Immature natural killer cell (primary cell): Measurements from ENCODE around the gene DCUN1D4. TPM values are rescaled to one million over a fixed set of nuclear protein-coding genes. Genes with fewer than 3 reads are reported as not detected.

Experiments used
- DNase-seq, 3 donors: peaks; one replicate each; pipeline ENCODE4 v3.0.0; 2022; ENCODE audit warnings: mixed read lengths in 1 of 3
- H3K27ac Mint-ChIP-seq, 6 donors: one replicate each; pipeline ENCODE4 v1.8.0; 2020; ENCODE audit warnings: mixed read lengths in 6 of 6, mild to moderate bottlenecking in 5 of 6, inconsistent platforms in 4 of 6, moderate library complexity in 3 of 6
- H3K27me3 Mint-ChIP-seq, 3 donors: one replicate each; pipeline ENCODE4 v1.8.0; 2020 to 2021; ENCODE audit warnings: low read depth in 3 of 3, mild to moderate bottlenecking in 3 of 3, mixed read lengths in 3 of 3, moderate library complexity in 3 of 3, inconsistent platforms in 1 of 3
- H3K36me3 Mint-ChIP-seq, 3 donors: one replicate each; pipeline ENCODE4 v1.8.0; 2020; ENCODE audit warnings: mixed read lengths in 3 of 3, inconsistent platforms in 2 of 3, mild to moderate bottlenecking in 2 of 3
- H3K4me1 Mint-ChIP-seq, 2 donors: one replicate each; pipeline ENCODE4 v1.8.0; 2020; ENCODE audit warnings: inconsistent platforms in 2 of 2, mild to moderate bottlenecking in 2 of 2, mixed read lengths in 2 of 2, moderate library complexity in 1 of 2
- H3K4me3 Mint-ChIP-seq, 5 donors: one replicate each; pipeline ENCODE4 v1.8.0; 2020; ENCODE audit warnings: mild to moderate bottlenecking in 5 of 5, mixed read lengths in 5 of 5, inconsistent platforms in 3 of 5, moderate library complexity in 3 of 5
- H3K9me3 Mint-ChIP-seq, 6 donors: one replicate each; pipeline ENCODE4 v1.8.0; 2020; ENCODE audit warnings: mild to moderate bottlenecking in 6 of 6, mixed read lengths in 6 of 6, inconsistent platforms in 4 of 6, moderate library complexity in 3 of 6
- polyA plus RNA-seq, 3 donors: library from polyadenylated mRNA; unstranded; fragments of 300-500 nt; fragmentation: Illumina TruSeq; gene quantifications; one replicate each; pipeline ENCODE4 v1.2.3, GENCODE V29; 2021

DCUN1D4 gene
- polyA plus RNA-seq: 1 to 10 TPM; 3.9 to 7.5 (median 6.7) TPM

DNA sequence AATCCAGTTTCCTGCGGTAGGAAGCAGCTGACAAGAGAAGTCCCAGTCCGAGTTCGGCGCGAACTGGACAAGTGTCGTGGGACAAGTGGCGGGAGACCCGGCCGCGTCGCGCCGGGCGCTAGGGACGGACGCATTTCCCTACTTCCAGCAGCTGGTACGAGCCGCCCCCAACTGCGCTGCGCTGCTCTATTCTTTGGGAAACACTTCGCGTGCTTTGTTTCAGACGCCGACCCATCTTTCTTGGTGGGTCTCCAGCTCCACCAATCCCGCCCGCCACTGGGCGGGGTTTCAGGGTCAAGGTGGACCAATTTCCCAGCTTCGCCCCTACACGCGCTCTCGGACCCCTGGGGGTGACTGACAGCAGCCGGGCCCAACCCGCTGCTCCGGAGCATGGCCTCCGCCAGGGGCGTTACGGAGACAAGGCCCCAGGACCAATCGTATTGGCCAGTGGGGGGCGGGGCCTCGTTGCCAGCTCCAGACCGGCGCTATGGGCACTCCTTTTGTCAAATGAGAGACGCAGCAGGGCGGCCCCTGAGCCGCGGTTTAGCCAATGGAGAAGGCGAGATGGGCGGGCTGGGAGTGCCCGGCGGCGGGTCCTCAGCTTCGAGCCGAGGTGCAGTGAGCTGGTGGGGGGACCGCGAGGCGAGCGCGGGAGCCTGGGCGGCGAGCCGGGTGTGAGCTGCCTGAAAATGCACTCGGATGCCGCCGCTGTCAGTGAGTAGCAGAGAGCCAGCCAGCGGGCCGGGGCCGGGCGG, at the start of gene DCUN1D4:
Gene DCUN1D4 (plus strand): TSS at position 600 of the 755 bp plus-strand sequence. CDS start 90 bp downstream, at position 690.
- peaks cover 17 to 40% of the 10 kb centered on the region in 2 donors for H3K4me1 Mint-ChIP-seq
- H3K9me3 Mint-ChIP-seq: no peaks in the 10 kb centered on the region
- peak; percentile 98 for DNase-seq
- peak within 1 kb of the TSS; percentile 82 to 95 (median 86) for H3K27ac Mint-ChIP-seq
- no peaks in the 10 kb centered on the region for H3K36me3 Mint-ChIP-seq
- H3K4me3 Mint-ChIP-seq: peak within 1 kb of the TSS; percentile 94 to 98 (median 95)
- H3K27me3 Mint-ChIP-seq: peaks cover 9 to 14% (median 9%) of the 10 kb centered on the region in 3 donors

- H3K4me1 Mint-ChIP-seq: peaks cover 7 to 15% of the 10 kb centered on the region in 2 donors
- no peak overlapping the region for H3K27ac Mint-ChIP-seq
These were observed 22.3 kb upstream of the DCUN1D4 start for GRCh38 chr4:51820443-51821234.

DNA sequence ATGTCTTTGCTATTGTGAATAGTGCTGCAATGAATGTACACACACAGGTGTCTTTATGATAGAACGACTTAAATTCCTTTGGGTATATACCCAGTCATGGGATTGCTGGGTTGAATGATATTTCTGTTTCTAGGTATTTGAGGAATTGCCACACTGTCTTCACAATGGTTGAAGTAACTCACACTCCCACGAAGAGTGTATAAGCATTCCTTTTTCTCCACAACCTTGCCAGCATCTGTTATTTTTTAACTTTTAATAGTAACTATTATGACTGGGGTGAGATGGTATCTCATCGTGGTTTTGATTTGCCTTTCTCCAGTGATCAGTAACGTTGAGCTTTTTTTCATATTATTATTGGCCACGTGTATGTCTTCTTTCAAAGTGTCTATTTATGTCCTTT, 17.6 kb upstream of the DCUN1D4 start:
- Mint-ChIP-seq H3K4me3 (no peak overlapping the region), H3K36me3 (no peaks in the 10 kb centered on the region), H3K4me1 (peaks cover 7 to 14% of the 10 kb centered on the region in 2 donors), H3K27me3 (peaks cover 0 to 7% (median 4%) of the 10 kb centered on the region in 3 donors), H3K27ac (no peak overlapping the region), H3K9me3 (peaks cover 0 to 12% (median 7%) of the 10 kb centered on the region in 6 donors)
- no peak for DNase-seq

More at GRCh38 chr4:51820443-51821234, 22.3 kb upstream of the DCUN1D4 start:
- Mint-ChIP-seq H3K4me3 (peak overlapping the region in 2 of 5 donors; percentile 17 to 52), H3K36me3 (no peaks in the 10 kb centered on the region), H3K27me3 (peaks cover 0 to 4% (median 4%) of the 10 kb centered on the region in 3 donors), H3K9me3 (peaks cover 10 to 34% (median 16%) of the 10 kb centered on the region in 6 donors)
- DNase-seq: peak in 2 of 3 donors; percentile 6 to 12

DNA sequence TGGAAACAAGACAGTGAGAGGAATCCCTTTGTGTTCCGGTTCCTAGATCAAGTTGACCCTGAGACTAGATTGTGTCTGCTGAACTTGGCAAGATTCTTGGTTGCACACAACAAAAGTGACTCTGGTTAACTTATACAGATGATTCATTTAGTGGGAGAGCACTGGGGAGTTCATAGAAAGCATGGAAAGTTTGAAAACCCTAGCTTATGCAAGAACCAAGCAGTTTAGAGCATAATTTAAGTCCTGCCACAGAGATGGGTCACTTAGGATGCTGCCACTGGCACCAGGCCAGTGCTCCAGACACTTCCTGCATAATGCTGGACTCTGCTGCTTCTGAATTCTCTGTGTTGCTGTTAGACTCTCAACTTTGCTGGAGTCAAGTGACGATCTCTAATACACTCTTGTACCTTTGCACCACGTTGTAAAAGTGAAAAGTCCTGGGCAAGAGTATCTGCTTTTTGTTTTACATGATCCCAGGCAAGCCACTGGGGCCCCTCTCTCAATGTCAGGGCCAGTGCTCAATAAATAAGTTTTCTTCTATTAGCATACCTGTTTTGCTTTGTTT, 12.7 kb upstream of the DCUN1D4 start:
- peaks cover 0 to 3% of the 10 kb centered on the region in 2 donors for H3K4me1 Mint-ChIP-seq
- peaks cover 2 to 9% (median 4%) of the 10 kb centered on the region in 3 donors for H3K27me3 Mint-ChIP-seq

GRCh38 chr4:51831133-51831532, 11.8 kb upstream of the DCUN1D4 start:
- Mint-ChIP-seq H3K9me3 (no peaks in the 10 kb centered on the region), H3K36me3 (no peaks in the 10 kb centered on the region), H3K4me3 (no peak overlapping the region), H3K27me3 (peaks cover 2 to 9% (median 4%) of the 10 kb centered on the region in 3 donors), H3K27ac (no peak overlapping the region), H3K4me1 (peaks cover 0 to 3% of the 10 kb centered on the region in 2 donors)
- DNase-seq: peak; percentile 43 to 54 (median 44)

More for the DNA sequence above, 12.7 kb upstream of the DCUN1D4 start:
- DNase-seq: no peak
- Mint-ChIP-seq H3K9me3 (no peaks in the 10 kb centered on the region), H3K4me3 (no peak overlapping the region), H3K27ac (no peak overlapping the region), H3K36me3 (no peaks in the 10 kb centered on the region)

GRCh38 chr4:51833236-51833635, 9.7 kb upstream of the DCUN1D4 start:
- Mint-ChIP-seq H3K36me3 (no peaks in the 10 kb centered on the region), H3K4me1 (peaks cover 0 to 3% of the 10 kb centered on the region in 2 donors), H3K4me3 (no peak overlapping the region), H3K9me3 (no peaks in the 10 kb centered on the region), H3K27ac (no peak overlapping the region), H3K27me3 (peaks cover 2 to 11% (median 2%) of the 10 kb centered on the region in 3 donors)
- no peak for DNase-seq

DNA sequence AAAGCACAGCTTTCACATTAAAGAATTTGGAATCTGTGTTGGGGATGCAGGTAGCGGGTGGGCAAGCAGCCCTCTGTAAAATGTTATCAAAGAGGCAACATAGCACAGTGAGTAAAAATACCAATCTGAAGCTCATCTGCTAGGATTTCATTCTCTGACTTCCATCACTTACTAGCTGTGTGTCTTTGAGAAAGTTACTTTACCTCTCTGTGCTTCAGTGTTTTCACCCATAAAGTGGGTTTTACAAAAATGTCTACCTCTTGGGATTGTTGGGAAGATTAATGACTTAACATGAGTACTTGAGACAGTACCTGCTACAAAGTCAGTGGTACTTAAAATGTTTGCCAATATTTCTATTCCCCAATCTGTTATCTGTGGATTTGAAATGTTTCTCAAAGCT, 7.9 kb upstream of the DCUN1D4 start:
- no peaks in the 10 kb centered on the region for H3K4me1 Mint-ChIP-seq
- H3K27me3 Mint-ChIP-seq: peaks cover 0 to 11% (median 0%) of the 10 kb centered on the region in 3 donors
- no peaks in the 10 kb centered on the region for H3K9me3 Mint-ChIP-seq
- DNase-seq: no peak
- no peak overlapping the region for H3K4me3 Mint-ChIP-seq
- no peak overlapping the region for H3K27ac Mint-ChIP-seq
- H3K36me3 Mint-ChIP-seq: no peaks in the 10 kb centered on the region

DNA sequence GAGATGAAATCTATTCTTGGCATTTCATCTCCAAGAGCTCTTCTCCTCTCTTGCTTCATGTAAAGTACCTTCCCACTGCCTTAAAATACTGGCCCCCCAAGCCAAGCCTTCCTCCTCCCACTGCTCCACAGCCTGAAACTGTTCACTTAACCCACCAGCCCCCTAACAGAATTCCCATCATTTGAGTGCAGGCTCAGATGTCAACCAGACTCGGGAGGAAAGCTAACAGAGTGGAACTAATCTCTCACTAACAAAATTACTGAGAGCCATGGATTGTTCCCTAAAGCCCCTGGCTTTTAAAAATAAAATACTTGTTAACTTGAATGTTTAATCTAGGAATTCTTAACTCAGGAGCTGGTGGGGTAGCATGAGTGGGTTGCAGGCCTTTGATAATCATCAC, 7.1 kb upstream of the DCUN1D4 start:
- DNase-seq: no peak
- H3K9me3 Mint-ChIP-seq: no peaks in the 10 kb centered on the region
- H3K4me1 Mint-ChIP-seq: no peaks in the 10 kb centered on the region
- peaks cover 0 to 11% (median 0%) of the 10 kb centered on the region in 3 donors for H3K27me3 Mint-ChIP-seq
- H3K27ac Mint-ChIP-seq: no peak overlapping the region
- no peaks in the 10 kb centered on the region for H3K36me3 Mint-ChIP-seq
- no peak overlapping the region for H3K4me3 Mint-ChIP-seq

- no peak for DNase-seq
- H3K27ac Mint-ChIP-seq: no peak overlapping the region
- H3K36me3 Mint-ChIP-seq: no peaks in the 10 kb centered on the region
- no peaks in the 10 kb centered on the region for H3K9me3 Mint-ChIP-seq
- peaks cover 0 to 9% (median 2%) of the 10 kb centered on the region in 3 donors for H3K27me3 Mint-ChIP-seq
- no peaks in the 10 kb centered on the region for H3K4me1 Mint-ChIP-seq
- H3K4me3 Mint-ChIP-seq: no peak overlapping the region
These were observed 6.4 kb upstream of the DCUN1D4 start for GRCh38 chr4:51836549-51836948.

DNA sequence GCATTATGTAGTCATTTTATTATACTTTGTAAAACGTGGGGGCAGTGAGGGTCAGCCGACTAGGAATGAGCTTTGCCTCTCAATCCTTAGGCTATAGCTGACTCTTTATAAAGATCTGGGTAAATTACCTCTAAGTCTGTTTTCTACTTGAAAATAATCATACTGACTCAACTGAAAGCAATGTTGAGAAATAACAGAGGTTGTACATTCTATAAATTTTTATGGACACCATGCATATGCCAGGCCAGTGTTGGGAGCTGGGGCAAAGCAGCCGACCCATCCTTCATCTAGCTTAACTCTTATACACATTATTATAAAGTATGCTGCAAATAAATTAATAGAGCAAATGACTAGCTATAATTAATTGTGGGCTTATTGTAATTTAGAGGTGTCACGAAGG, 2.2 kb upstream of the DCUN1D4 start:
- H3K9me3 Mint-ChIP-seq: no peaks in the 10 kb centered on the region
- H3K4me3 Mint-ChIP-seq: peak overlapping the region in 1 of 5 donors; percentile 29
- H3K27me3 Mint-ChIP-seq: peaks cover 9 to 17% (median 9%) of the 10 kb centered on the region in 3 donors
- H3K27ac Mint-ChIP-seq: no peak overlapping the region
- H3K4me1 Mint-ChIP-seq: peaks cover 17 to 24% of the 10 kb centered on the region in 2 donors
- no peak for DNase-seq
- H3K36me3 Mint-ChIP-seq: no peaks in the 10 kb centered on the region

DNA sequence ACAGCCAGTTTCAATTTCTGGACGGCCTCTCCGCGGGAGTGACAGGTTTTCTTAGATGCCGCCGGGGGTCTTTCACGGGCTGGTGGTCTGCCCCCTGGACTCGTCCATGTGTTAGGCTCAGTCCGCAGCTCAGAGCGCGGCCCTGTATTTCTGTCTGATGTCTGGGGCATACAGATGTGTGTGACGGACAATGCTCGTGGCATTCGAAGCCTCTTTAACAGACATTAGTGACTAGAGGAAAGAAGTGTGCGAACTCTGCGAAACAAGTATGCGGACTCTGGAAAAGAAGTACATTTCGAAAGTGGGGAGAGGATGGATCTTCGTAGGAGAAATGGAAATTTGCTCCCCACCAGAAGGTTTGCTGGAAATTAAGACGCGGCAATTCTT, 793 bp upstream of the DCUN1D4 start:
- Mint-ChIP-seq H3K9me3 (no peaks in the 10 kb centered on the region), H3K36me3 (no peaks in the 10 kb centered on the region), H3K4me3 (peak overlapping the region; percentile 94 to 98 (median 95)), H3K27me3 (peaks cover 9 to 15% (median 9%) of the 10 kb centered on the region in 3 donors), H3K27ac (peak overlapping the region; percentile 82 to 95 (median 86)), H3K4me1 (peaks cover 17 to 36% of the 10 kb centered on the region in 2 donors)
- DNase-seq: peak in 1 of 3 donors; percentile 7

DNA sequence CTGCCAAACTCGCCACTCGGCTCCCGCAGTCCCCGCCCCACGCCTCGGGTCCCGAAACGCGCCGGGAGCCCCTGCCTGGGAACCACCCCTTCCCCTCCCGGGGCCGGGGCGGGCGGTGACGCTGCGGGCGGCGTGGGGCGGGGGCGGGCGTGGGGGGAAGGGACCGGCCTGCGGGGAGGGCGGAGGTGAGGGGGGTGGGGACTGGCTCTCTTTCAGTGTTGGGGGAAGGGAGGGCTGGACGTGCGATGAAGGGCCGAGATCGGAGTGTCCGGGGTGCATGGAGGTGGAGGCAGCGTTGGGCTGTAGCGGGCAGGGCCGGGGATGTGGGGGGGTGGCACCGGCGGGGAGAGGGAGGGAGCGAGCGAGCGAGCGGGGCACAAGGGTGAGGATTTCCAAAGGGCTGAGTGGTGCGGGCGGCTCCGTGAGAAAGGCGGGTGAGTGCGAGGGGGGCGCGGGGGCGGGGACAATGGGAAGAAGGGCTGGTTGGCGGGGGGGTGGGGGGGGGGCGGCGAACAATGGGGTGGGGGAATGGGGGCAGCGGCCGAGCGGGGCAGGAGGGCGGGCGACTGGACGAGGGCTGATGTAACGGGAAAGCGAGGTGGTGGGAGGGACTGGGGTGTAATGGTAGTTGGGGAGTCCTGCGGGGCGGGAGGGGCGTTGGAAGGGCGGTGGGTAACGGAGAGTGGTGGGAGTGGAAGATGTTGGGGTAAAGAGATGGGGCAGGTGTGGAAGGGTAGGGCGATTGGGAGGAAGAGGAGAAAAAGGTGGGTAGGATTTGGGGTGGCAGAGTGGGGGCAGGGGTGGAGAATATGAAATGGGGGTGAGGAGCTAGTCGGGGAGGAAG, 578 bp downstream of the DCUN1D4 start:
- Mint-ChIP-seq H3K4me3 (peak overlapping the region; percentile 83 to 98 (median 94)), H3K27me3 (peaks cover 9 to 14% (median 9%) of the 10 kb centered on the region in 3 donors), H3K9me3 (no peaks in the 10 kb centered on the region), H3K27ac (peak overlapping the region; percentile 62 to 94 (median 80)), H3K36me3 (no peaks in the 10 kb centered on the region), H3K4me1 (peaks cover 17 to 45% of the 10 kb centered on the region in 2 donors)
- DNase-seq: peak; percentile 32 to 45 (median 33)
